Stimulated activated CD8-positive, alpha-beta memory T cell treated with anti-CD3 and anti-CD28 coated beads, Interleukin-4, amount 100 ng/mL, for 4 hours (primary cell): Measurements from ENCODE around the gene SLC23A1.
"Not testable (repeated sequence)": the region's sequence is repeated elsewhere in the genome, so short reads cannot be mapped to it uniquely, and the experiment has no call there.

Experiments
- DNase-seq, 2 donors: peaks; one replicate each; pipeline ENCODE4 v3.0.0-alpha.2; 2020; ENCODE audit warnings: low read depth in 2 of 2, low spot score in 1 of 2

SLC23A1 gene

GRCh38 chr5:139371482-139372435 lies 11.3 kb downstream of the SLC23A1 start:
- DNase-seq = no peak

DNA sequence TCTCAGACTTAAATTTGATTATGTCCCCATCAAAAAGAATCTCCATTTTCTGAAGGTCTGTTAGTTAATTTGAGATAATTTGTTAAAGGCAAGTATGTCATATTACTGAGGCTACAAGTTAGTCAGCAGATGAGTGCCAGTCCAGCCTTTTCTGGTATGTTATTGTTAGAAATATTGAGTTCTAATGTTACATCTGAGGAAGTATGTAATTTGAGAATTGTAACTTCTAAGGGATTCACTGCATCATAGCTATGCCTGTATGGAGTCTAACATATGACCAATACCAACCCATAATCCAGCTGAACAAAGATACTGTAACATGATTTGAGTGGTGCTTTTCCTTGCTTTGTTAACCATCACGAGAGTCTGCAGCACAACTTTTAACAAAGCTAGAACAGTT lies 13.9 kb downstream of the SLC23A1 start:
- no peak for DNase-seq

DNA sequence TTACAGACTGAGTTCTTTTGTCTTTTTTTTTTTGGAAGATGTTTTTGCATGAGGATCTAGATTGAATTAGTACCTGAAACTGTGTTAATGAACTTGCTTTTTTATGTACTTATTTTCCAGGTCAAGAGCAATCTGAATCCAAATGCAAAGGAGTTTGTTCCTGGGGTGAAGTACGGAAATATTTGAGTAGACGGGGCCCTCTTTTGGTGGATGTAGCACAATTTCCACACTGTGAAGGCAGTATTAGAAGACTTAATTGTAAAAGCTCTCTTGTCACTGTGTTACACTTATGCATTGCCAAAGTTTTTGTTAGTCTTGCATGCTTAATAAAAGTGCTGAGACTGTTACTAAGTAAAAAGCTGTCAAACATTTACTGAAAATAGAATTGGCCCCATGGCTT lies 14.5 kb downstream of the SLC23A1 start:
- DNase-seq = no peak

DNA sequence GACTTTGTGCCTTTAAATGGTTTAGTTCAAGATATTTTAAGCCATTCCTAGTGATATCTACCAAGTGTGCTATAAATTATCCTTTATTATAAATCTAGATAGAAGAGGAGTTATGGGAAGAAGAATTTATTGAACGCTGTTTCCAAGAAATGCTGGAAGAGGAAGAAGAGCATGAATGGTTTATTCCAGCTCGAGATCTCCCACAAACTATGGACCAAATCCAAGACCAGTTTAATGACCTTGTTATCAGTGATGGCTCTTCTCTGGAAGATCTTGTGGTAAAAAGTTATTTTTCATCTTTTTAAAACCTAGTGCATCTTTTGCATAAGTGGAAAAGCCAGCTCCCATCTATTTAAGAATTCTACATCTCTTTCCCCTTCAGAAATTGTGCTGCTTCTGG lies 18.6 kb downstream of the SLC23A1 start:
- no peak for DNase-seq

DNA sequence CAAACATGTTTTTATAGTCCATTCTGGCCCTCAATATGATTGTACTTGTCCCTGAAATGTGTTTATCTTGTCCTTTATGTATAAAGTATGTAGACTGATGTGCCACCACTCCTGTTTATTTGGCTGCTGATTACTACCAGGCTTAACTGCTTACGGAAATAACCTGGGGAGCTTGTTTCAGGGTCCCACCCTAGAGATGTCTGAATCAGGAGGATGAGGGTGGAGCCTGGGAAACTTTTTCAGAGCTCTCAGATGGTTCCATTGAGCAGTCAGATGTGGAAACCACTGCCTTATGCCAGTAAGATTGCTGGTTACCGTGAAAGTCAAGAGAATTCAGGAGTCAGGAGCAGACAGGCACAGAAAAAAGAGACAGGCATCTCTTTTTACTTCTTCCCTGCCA lies 19.2 kb downstream of the SLC23A1 start:
- DNase-seq = no peak

DNA sequence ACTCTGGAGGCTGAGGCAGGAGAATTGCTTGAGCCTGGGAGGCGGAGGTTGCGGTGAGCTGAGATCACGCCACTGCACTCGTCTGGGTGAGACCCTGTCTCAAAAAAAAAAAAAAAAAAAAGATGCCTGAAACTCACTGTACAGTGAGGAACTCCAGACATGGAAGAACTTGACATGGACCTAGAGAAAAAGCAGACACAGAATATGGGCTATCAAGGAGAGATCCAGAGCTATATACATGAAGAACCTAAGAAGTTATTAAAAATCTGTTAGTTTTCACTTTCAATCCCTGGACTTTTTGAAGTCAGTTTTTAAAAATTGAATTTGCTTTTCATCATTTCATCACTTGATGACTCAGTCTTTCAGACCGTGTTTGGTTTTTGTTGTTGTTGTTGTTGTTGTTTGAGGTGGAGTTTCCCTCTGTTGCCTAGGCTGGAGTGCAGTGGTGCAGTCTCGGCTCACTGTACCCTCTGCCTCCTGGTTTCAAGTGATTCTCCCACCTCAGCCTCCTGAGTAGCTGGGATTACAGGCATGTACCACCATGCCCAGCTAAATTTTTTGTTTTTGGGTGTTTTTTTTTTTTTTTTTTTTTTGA lies 21.2 kb downstream of the SLC23A1 start:
- DNase-seq = no peak

DNA sequence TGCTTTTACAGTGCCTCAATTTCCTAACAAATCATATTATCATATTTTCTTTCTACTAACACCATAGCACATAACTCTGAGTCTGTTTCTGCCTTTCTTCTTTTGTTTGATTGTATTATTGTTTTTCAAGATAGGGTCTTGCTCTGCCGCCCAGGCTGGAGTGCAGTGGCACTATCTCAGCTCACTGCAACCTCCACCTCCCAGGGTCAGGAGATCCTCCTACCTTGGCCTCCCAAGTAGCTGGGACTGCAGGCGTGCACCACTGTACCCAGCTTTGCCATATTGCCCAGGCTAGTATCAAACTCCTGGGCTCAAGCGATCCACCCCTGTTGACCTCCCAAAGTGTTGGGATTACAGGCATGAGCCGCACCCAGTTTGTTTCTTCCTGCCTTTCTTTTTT lies 22.7 kb downstream of the SLC23A1 start:
- DNase-seq = no peak

- DNase-seq = no peak
Observed at GRCh38 chr5:139358064-139358463, 25.0 kb downstream of the SLC23A1 start.

GRCh38 chr5:139355900-139356299 lies 27.2 kb downstream of the SLC23A1 start:
- DNase-seq = not testable (repeated sequence)

DNA sequence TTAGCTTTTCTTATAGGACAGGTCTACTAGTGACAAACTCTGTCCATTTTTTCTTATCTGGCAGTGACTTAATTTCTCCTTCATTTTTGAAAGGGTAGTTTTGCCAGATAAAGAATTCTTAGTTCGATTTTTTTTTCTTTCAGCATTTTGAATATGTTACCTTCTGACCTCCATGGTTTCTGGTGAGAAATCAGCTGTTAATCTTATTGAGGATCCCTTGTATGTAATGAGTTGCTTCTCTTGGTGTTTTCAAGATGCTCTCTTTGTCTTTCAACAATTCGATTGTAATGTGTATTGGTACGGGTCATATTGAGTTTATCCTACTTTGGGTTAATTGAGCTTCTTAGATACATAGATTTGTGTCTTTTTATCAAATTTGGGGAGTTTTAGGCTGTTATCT lies 28.9 kb downstream of the SLC23A1 start:
- DNase-seq = no peak

- not testable (repeated sequence) for DNase-seq
Observed at GRCh38 chr5:139347863-139348262, 35.2 kb downstream of the SLC23A1 start.

DNA sequence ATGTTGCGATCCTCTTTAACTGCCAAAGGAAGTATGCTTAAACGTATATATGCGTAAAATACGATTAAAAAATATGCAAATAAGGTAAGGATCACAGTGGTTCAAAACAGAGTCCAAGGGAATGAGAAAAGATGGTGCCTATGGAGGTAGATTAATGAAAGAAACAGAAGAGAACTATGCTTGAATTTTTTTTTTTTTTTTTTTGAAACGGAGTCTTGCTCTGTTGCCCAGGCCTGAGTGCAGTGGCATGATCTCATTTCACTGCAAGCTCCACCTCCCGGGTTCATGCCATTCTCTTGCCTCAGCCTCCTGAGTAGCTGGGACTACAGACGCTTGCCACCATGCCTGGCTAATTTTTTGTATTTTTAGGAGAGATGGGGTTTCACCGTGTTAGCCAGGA lies 37.7 kb downstream of the SLC23A1 start:
- not testable (repeated sequence) for DNase-seq

GRCh38 chr5:139344177-139344576 lies 38.9 kb downstream of the SLC23A1 start:
- DNase-seq = no peak

GRCh38 chr5:139343476-139343875 lies 39.6 kb downstream of the SLC23A1 start:
- no peak for DNase-seq

GRCh38 chr5:139342423-139342723 lies 40.7 kb downstream of the SLC23A1 start:
- peak in 1 of 2 donors; percentile 68 for DNase-seq

DNA sequence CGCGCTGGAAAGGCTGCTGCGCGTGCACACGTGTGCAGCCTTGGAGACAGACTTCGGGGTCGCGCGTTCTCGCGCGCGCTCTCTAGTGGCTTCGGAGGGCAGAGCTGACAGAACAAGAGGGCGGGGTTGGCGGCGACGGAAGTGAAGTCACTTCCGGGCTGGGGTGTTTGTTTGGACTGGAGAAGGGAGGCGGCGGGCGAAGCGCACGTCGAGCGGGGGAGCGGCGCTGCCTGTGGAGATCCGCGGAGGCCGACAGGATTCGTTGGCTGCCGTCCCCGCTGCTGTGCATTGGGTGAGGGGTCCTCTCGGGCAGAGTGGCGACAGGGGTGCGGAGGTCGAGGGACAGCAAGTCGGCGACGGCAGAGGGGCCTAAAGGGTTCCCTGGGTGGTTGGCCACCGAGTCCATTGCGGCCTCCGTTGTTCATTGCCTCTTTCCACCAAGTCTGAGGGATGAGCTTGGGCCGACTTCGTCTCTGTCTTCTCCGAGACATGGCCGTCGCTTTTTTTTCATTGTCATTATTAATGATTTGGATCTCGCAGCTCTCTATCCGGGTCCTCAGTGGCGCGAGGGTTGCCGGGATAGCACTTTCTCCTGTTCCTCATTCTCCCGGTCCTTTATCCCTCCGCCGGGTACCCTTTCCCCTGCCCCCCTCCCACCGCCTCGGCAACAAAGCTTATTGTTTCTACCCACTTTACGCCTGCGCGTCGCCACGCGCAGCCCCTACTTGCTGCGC lies 41.2 kb downstream of the SLC23A1 start, which contains the start of gene PAIP2:
Gene PAIP2, plus strand, starts transcription at position 166 of the 734 bp plus-strand sequence. CDS start 21,931 bp downstream, outside the sequence.
- DNase-seq = peak; percentile 91 to 96

DNA sequence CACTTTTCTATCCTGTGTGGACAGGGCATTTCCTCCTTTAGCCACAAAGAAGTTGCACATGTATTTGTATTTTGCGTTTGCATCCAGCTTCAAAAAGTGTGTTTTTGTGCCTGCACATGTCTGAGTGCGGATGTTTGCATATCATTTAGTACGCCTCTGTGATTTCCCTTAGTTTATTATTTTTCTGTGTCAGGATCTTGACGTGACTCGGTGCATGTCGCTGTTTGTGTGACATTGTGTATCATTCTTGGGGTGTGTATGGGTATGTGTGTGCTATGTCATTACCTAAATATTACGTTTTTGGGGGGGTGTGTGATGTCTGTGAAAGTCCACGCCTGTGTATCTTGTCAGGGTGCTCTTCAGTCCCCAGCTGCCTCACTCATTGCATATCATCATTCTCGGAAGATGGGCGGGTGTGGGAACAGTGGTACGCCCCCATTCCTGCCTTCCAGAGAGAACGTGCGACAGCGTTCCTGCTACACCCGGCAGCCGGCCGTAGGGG lies 41.9 kb downstream of the SLC23A1 start:
- DNase-seq = no peak

DNA sequence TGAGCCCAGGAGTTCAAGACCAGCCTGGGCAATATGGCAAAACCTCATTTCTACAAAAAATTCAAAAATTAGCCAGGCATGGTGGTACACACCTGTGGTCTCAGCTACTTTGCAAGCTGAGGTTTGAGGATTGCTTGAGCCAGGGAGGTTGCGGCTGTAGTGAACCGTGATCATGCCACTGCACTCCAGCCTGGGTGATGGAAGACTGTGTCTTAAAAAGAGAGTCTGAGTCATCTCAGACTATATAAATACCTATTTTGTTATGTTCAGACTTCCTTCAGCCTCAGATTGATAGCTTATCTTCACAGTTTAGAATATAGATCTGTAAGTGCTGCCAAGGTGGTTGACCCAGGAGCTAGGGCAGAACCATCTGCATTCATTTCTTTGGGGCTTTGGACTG lies 43.0 kb downstream of the SLC23A1 start:
- no peak for DNase-seq

DNA sequence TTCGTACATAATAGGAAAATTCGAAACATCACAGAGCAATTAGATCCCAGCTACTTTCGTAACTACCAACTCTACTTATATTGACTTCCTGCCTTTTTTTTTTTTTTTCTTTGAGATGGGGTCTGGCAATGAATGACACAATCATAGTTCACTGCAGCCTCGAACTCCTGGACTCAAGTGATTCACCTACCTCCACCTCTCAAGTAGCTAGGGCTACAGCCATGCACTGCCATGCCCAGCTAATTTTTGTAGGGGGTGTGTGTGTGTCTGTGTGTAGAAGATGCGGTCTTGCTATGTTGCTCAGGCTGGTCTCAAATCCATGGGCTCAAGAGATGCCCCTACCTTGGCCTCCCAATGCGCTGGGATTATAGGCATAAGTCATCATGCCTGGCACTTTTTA lies 47.3 kb downstream of the SLC23A1 start:
- DNase-seq = no peak
